UCSD-AML1 (cell line): Measurements from ENCODE around the gene R3HDML.
"Not testable (repeated sequence)": the region's sequence is repeated elsewhere in the genome, so short reads cannot be mapped to it uniquely, and the experiment has no call there.

Experiments used
- DNase-seq: peaks from one replicate; lab custom pipeline; 2025; ENCODE audit not compliant: unreplicated experiment; lab: John Stamatoyannopoulos, UW

R3HDML gene, protein sequence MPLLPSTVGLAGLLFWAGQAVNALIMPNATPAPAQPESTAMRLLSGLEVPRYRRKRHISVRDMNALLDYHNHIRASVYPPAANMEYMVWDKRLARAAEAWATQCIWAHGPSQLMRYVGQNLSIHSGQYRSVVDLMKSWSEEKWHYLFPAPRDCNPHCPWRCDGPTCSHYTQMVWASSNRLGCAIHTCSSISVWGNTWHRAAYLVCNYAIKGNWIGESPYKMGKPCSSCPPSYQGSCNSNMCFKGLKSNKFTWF

DNA sequence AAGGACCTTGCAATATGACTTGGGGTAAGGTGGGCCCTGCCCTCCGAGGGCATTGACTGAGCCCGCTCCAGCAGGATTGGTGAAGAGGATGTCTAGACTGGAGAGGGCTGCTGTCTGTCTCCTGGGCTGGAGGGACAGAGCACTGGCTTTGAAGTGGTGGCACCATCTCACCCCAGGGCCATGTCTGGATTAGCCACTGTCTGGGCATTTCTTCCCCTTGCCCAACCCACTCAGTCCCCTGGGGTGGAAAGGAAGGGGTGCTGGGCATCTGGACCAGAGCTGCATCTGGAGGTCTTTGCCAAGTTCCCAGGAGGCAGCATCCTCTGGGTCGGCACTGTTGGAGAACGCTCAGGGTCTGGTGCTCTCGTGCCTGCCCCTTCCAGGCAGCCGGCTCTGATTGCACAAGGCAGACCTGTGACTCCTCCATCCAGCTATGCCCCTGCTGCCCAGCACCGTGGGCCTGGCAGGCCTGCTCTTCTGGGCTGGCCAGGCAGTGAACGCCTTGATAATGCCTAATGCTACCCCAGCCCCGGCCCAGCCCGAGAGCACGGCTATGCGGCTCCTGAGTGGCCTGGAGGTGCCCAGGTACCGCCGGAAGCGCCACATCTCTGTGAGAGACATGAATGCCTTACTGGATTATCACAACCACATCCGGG, at the start of gene R3HDML:
Gene R3HDML, plus strand, starts transcription at position 319 of the 656 bp plus-strand sequence. Its CDS starts 115 bp downstream, at position 434.
- DNase-seq, result no peak

DNA sequence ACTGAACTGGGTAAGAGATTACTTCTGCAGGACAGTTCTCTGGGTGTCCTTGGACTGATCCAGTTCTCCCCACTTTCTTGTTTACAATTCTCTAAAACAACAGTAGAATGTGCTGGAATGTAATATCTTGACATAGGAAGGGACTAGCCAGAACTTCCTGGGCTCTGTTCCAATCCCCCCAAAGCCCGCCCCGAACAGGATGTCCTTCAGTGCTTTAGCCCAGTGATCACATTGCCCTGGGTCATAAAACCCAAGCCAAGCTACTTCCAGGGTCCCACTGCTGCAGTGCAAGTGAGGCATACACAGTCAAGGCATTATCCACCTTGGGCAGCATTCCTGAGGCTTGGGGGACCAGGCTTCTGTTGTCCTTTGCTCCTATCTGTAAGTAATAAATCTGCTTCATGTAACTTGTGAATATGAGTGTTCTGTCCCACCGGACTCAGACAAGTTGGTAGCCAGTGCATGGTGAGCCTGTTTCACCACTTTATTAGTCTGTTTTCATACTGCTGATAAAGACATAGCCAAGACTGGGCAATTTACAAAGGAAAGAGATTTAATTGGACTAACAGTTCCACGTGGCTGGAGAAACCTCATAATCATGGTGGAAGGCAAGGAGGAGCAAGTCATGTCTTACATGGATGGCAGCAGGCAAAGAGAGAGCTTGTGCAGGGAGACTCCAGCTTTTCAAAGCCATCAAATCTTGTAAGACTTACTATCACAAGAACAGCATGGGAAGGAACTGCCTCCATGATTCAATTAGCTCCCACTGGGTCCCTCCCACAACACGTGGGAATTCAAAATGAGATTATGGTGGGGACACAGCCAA, 49.4 kb upstream of the R3HDML start:
- DNase-seq, result no peak

DNA sequence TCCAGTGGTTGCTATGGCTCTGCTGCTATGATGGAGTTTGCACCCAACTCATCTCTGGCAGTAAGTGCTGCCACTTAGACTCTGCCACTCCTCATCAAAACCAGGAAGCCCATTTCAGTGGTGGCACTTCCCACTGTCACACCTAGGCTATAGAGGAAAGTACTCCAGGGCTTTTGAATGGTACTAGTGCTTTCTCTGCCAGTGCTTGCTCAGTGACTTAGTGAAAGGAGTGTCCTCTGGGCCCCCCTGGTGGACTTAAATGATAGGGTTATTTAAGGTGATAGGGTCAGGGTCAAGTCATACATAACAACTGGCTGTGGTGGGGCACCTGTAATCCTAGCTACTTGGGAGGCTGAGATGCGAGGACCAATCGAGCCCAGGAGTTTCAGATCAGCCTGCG, 48.6 kb upstream of the R3HDML start:
- no peak for DNase-seq

DNA sequence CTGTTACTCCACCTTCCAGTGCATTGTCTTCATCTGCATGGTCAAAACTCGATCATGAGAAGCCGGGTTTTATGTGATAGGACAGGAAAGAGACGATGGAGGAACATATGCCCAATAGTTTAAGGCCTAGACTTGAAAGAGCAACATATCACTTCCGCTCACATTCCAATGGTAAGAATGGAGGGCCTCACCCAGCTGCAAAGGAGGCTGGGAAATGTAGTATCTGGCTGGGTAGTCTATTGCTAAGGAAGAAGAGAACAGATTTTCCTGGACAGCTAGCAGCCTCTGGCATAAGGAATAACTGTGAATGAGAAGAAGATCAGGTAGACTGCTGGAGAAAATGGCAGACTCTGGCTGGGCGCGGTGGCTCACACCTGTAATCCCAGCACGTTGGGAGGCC, 45.1 kb upstream of the R3HDML start:
- no peak for DNase-seq

DNA sequence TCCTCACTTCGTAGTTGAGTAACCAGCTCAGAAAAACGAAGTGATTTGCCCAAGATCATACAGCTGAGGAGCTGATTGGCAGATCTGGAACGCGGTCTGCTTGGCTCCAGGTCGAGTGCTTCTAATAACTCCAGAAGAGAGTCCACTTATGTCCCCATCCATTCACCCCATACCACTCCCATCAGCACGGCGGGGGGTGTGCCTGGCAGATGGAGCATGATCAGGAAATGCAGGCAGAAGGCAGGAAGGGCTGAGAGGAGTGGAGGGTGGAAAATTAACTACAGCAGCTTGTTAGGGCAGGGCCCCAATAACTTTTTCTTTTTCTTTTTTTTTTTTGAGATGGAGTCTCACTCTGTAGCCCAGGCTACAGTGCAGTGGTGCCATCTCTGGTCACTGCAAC, 40.8 kb upstream of the R3HDML start:
- no peak for DNase-seq

DNA sequence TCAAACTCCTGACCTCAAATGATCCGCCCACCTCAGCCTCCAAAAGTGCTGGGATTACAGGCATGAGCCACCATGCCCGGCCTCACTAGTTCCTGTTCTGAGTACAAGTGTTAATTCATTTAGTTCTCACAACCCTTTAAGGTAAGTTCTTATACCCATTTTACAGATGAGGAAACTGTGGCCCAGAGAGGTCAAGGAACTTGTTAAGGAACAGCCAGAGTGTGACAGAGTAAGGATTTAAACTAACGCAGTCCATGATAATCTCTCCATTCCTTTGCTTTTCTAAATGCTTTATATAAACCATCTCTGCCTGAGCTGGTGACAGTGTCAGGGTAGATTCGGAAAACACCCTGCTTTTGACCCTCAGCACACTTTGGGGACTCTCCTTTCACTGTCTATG, 39.1 kb upstream of the R3HDML start:
- no peak for DNase-seq

DNA sequence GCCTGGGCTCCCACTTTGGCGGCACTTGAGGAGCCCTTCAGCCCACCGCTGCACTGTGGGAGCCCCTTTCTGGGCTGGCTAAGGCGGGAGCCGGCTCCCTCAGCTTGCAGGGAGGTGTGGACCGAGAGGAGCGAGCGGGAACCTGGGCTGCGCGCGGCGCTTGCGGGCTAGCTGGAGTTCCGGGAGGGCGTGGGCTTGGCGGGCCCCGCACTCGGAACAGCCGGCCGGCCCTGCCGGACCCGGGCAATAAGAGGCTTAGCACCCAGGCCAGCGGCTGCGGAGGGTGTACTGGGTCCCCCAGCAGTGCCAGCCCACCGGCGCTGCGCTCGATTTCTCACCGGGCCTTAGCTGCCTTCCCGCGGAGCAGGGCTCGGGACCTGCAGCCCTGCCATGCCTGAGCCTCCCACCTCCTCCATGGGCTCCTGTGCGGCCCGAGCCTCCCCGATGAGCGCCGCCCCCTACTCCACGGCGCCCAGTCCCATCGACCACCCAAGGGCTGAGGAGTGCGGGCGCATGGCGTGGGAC, 37.8 kb upstream of the R3HDML start:
- not testable (repeated sequence) for DNase-seq

DNA sequence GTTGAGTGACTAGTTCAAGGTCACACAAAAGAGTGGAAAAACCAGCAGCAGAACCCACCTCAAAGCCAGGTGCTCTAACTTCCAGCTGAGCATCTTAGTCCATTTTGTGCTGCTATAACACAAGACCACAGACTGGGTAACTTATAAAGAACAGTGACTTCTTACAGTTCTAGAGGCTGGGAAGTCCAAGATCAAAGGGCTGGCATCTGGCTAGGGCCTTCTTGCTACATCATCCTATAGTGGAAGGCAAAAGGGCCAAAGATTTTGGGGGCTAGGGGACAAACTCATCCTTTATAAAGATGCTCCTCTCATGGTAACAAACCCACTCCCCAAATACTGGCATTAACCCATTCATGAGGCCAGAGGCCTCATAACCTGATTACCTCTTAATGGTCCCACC, 35.6 kb upstream of the R3HDML start:
- no peak for DNase-seq

DNA sequence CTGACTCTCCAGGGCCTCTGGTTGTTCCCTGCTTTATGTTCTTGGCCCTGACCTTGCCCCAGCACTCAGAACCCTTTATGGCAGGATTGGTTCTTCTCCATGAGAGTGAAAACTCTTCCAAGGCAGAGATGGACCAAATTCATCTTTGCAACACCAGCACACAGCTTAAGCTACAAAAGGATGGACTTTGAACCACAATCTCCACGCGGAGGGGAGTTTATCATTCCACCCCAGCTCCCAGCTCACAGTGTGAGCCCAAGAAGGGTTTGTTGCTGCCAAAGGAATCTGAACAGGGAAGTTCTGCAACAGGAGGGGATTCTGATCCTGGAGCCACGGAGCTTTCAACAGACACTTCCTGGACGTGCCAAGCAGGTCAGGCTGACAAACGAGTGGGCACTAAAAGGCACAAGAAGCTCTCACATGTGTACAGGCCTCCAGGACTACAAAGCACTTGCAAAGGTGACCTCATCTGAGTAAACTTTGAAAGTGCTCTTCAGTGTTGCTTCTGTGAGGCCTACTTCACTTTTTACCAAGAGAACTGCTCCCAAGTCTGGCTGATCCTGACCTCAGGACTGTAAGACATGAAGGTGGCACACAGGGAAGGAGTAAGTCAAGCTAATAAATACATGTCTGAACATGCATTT, 34.7 kb upstream of the R3HDML start:
- DNase-seq, result no peak

DNA sequence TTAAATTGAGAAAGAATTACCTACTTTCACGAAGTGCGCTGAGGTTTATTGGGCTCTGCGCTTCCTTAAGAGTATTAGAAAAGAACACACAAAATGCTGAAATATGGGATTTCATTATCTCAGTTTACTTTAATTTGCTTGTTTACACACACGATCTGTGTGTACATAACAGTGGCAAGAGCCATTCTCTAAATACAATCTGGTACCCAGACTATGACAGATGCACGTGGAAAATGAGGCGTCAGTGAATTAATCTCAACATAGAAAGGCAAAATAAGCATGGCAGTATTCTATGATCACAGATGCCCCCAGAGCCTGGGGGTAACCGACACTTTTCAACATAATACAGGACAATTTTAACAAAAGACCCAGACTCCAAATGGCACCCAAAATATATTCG, 34.1 kb upstream of the R3HDML start:
- no peak for DNase-seq

DNA sequence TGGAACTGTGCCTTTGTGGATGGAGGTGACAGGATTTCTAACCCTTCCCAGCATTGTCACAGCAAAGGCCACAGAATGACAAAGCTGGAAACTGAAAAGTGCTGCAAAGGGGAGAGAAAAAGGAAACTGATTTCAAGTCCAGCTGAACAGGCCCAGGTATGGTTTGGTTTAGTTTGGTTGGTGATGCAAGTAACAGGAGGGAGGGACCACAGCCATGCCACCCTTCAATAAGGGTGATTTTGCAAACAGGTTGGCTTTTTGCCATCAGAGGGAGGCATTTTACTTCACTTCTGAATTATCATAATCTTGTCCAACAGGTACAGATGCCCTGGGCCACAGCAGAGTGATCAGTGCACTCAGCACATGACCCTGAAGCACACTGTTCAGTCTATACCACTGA, 32.5 kb upstream of the R3HDML start:
- DNase-seq, result no peak

DNA sequence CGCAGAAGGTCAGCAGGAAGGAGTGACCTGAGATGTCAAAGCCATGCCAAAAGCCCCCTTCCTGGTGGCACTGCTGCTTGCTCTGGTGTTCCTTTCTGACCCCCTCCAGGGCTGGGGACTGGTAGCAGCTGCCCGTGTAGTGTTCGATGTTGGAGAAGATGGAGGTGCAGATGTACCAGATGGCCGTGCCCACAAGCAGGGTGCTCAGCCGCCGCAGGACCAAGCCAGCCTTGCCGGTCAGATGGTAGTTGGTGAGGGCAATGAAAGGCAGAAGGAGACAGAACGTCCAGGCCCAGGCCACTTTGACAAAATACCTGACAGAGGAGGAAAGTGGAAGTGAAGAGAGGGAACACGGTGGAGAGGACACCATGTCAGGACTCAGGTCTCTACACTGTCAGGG, 29.9 kb upstream of the R3HDML start:
- DNase-seq, result no peak

DNA sequence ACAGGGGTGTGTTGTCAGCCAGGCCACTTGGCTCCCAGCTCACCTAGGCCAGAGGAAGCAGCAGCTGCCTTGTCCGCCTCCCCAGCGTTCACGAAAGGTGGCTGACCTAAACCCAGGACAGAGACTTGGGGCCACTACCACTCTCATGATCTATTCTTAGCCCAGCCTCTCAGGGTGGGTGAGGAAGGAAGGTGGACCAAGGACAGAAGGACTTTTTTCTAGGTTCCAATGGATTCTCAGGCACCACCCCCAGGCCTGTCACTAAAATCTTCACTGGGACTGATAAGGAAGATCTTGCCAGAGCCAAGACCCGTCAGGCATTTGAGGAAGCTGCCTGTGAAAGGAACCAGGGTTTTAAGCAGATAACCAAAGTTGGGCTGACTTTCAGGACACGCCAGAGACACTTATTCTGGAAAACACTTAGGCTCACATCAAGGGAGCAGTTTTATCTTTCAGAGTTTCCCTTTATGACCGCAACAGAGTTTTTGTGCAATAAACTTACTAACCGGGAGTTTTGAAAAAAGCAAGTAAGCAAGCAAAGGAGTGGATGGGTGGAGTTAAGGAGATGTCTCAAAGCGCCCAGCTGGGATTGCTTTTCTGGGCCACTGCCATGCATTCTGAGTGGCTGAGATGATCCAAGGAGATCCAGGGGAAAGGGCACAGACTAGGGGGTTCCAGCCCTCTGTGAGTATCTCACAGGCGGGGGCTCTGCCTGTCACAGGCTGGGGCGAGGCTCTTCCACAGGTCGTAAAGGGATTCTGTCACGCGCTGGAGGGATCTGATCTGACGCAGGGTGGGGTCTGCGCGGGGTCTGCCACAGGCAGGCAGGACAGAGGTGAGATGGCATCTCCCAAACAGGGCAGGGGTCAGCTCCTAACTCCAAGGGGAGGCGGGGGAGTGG, 26.8 kb upstream of the R3HDML start:
- peak; percentile 21 for DNase-seq

DNA sequence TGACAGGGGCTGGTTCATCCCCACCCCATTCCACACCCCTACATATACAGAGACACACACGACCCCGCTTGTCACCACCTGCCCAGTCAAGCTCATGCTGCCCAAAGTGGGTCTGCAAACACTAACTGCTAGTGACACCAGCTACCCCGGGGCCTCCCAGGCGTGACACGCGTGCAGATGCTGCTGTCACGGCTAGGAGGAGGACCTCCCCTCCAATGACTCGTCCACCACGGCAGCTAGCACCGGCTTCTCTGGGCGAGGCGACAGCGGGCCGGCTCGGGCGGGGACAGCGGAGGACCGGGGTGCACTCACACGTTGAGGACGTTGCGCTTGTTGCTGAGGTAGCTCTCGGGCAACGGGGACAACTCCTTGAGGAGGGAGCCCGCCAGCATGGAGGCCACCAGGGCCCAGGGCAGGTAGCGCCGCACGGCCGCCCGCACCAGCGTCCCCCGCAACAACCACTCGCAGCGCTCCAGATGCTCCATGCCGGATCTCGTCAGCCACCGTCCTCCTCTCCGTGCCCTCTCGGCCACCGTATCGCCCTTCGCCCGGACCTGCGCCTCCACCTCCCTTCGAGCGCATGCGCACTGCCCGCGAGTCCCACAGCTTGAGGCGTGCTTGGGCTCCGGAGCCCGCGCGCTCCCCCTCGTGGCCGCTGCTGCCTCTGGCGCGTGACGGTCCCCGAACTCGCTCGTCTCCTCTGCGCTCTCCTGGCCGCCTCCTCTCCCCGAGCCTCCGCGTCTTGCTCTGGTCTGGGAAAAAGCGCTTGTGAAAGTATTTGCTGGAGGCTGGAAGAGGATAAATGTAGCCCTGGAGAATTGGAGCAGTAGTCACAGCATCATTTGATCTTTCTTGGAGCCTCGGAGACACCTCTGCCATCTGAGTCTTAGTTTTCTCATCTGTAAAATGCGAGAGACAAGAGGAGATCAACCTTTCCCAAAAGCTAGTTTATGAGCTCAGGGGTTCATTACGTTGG, 25.9 kb upstream of the R3HDML start, which contains the start of gene FITM2:
Gene FITM2, minus strand, starts transcription at position 539 of the 976 bp plus-strand sequence. Its CDS starts 54 bp downstream, at position 485.
- DNase-seq, result peak; percentile 97

DNA sequence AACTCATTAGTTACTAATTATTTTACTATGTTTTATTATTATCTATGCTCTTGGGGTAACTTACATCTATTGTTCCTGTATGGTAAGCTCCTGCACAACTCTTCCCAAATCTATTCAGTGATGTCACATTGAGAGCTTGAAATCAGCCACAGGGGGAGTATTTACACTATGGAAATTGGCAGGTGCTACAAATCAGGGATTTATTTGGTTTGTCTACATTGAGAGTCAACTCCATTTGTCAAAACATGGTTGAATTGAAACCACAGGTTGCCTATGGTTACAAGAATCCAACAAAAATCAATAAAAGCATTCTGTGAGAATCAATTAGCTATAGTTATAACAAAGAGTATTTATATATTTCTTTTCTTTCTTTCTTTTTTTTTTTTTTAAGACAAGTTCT, 22.0 kb upstream of the R3HDML start:
- DNase-seq, result no peak

DNA sequence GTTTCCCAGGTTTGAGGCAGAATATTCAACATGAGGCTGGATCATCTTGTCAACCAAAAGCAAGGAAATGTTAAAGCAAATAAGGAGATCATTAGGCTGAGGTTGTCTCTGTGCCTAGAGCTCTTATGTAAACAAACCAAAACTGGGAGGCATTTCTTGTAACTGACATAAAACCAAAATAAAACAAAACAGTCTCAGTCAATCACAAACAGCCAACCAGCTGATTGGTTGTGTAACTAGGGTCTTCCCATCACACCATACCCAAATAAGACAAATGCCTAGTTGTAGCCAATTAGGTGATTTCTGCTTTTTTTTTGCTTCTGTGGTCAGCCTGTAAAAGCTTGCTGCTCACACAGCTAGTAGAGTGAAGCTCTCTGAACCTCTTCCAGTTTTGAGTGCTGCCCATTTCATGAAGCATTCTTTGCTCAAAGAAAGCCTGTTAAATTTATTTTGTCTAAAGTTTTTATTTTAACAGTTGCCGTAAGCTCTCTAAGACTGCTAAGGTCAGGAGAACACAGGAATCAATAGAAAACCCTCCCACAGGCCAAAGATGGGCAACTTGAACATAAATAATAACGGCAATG, 16.9 kb upstream of the R3HDML start:
- no peak for DNase-seq

DNA sequence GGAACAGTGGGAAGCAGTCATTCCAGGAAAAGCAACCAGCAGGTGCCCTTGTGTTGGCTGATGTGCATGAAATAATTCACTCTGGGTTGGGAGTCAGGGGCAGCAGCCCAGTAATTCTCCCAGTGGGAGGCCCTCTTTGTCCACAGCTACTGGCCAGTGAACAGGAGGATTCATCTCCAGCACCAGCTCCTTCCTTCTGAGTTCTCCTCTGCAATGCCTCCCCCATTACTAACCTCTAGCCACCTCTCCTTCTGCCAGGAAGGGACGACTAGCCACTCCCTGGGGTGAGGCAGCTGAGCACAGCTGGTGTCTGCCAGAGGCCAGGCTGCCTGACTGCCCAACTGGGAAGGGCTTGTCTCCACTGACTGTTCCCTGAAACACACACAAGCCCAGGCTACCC, 12.5 kb upstream of the R3HDML start:
- DNase-seq, result no peak

DNA sequence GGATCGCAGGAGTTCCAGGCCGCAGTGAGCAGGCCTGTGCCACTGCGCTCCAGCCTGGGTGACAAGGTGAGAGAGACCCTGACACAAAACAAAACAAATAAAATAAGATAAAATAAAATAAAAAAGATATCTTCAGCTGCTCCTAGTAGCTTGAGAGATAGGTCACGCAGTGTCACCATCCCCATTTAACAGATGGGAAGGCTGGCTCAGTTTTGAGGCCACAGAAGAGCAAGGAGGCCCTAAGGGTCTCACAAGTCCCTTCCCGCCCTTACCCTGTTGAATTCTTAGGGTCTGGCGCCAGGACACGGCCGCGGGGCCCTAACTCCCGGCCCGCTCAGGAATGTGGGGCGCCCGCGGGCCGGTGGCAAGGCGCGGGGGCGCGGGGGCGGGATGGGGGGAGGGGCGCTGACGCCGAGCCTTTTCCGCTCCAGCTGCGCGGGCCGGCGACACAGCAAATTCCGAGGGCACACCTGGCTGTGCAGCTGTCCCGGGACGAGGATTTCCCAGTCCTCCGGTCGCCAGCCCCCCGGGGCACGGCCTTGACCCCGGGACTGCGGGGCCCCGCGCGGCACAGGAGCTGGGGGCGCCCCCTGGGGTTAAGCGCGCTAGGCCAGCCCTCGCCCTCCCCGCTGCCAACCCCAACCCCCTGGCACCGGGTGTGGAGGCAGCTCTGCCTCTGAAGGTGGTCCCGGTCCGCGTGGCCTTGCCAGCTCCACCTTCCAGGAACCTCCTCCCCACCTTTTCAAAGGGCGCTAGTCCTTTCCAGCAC, 10.3 kb upstream of the R3HDML start:
- no peak for DNase-seq
